Mesothelial cell of epicardium (in vitro differentiated cells): ENCODE measurements around the gene BUD31. TPM values are rescaled to one million over a fixed set of nuclear protein-coding genes. Genes with fewer than 3 reads are reported as not detected.
A peak's percentile ranks its signal among the peaks of the same experiment; 100 is the strongest.

Experiments used
- DNase-seq, 2 experiments: peaks; one replicate each; pipeline ENCODE4 v3.0.0; 2021; ENCODE audit warnings: low spot score in 2 of 2; ENCODE audit not compliant: unreplicated experiment in 2 of 2
- H3K27ac Mint-ChIP-seq: 2 replicates; pipeline ENCODE4 v1.8.0; 2021; ENCODE audit warnings: mixed read lengths
- H3K27me3 Mint-ChIP-seq: 2 replicates; pipeline ENCODE4 v1.8.0; 2021; ENCODE audit warnings: low read depth, mixed read lengths
- H3K36me3 Mint-ChIP-seq: 2 replicates; pipeline ENCODE4 v1.8.0; 2021; ENCODE audit warnings: mixed read lengths
- H3K4me1 Mint-ChIP-seq: 2 replicates; pipeline ENCODE4 v1.8.0; 2021; ENCODE audit warnings: mixed read lengths
- H3K4me3 Mint-ChIP-seq: 2 replicates; pipeline ENCODE4 v1.8.0; 2021; ENCODE audit warnings: mild to moderate bottlenecking, moderate library complexity, mixed read lengths
- H3K9me3 Mint-ChIP-seq: 2 replicates; pipeline ENCODE4 v1.8.0; 2021; ENCODE audit warnings: mixed read lengths
- total RNA-seq: library from RNA; stranded (reverse); gene quantifications from 3 replicates; pipeline ENCODE4 v1.2.1, GENCODE V29; 2021
- TF ChIP-seq, protein P1 (sequence below): fragments of 200-600 bp; sonication (generic); IDR thresholded peaks from one replicate; pipeline ENCODE4 v1.5.0; 2021; ENCODE audit warnings: antibody characterized with exemption; ENCODE audit not compliant: unreplicated experiment

BUD31 gene
- total RNA-seq, 1 donor from 2014 or later = 63.1 TPM

DNA sequence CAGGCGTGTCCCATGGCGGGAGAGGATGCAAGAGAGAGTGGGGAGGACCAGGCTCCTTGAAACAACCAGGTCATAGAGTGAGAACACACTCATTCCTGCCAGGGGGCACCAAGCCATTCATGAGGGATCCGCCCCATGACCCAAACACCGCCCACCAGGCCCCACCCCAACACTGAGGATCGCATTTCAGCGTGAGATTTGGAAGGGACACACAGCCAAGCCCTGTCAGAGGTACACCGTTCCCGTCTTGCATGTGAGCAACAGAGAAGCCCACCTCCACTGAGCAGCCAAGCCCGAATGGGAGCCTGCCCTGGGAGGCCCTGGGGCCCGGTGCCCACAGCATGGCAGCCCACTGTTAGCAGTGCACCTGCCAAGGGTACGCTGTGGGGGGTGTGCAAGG, 42.1 kb upstream of the BUD31 start:
- peaks cover 20% of the 10 kb centered on the region for H3K4me1 Mint-ChIP-seq
- no peak for DNase-seq
- H3K36me3 Mint-ChIP-seq = peaks cover 10% of the 10 kb centered on the region
- H3K9me3 Mint-ChIP-seq = no peaks in the 10 kb centered on the region
- H3K27ac Mint-ChIP-seq = peak overlapping the region; percentile 77
- no peaks in the 10 kb centered on the region for H3K27me3 Mint-ChIP-seq
- no peak overlapping the region for H3K4me3 Mint-ChIP-seq
- TF ChIP-seq, protein P1, sequence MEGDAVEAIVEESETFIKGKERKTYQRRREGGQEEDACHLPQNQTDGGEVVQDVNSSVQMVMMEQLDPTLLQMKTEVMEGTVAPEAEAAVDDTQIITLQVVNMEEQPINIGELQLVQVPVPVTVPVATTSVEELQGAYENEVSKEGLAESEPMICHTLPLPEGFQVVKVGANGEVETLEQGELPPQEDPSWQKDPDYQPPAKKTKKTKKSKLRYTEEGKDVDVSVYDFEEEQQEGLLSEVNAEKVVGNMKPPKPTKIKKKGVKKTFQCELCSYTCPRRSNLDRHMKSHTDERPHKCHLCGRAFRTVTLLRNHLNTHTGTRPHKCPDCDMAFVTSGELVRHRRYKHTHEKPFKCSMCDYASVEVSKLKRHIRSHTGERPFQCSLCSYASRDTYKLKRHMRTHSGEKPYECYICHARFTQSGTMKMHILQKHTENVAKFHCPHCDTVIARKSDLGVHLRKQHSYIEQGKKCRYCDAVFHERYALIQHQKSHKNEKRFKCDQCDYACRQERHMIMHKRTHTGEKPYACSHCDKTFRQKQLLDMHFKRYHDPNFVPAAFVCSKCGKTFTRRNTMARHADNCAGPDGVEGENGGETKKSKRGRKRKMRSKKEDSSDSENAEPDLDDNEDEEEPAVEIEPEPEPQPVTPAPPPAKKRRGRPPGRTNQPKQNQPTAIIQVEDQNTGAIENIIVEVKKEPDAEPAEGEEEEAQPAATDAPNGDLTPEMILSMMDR = no peak

DNA sequence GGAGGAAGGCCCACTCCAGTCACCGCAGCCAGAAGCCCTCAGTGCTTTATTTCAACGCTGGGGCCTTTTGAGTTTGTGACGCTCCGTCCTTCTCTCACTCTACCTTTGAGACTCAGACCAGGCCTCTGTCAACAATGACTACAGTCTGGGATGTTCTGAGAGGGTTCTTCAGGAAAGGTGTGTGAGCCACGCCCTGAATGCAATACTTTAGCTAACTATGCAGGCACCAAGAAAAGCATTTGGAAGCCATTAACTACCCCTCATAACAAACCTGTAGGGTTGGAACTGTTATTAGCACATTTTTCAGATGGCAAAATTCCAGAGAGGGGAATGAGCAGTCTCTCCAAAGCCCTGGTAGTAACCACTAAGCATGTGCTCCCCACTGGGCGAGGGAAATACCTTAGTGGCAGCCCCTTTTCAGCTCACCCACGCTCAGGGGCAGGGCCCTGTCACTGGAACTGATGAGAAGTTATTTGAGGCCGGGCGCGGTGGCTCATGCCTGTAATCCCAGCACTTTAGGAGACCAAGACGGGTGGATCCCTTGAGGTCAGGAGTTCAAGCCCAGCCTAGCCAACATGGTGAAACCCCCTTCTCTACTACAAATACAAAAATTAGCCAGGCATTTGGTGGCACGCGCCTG, 39.9 kb upstream of the BUD31 start:
- DNase-seq = no peak
- Mint-ChIP-seq H3K27me3 (no peaks in the 10 kb centered on the region), H3K9me3 (no peaks in the 10 kb centered on the region), H3K4me1 (peaks cover 30% of the 10 kb centered on the region), H3K27ac (peak overlapping the region; percentile 83), H3K4me3 (no peak overlapping the region), H3K36me3 (peaks cover 2% of the 10 kb centered on the region)
- TF ChIP-seq, protein P1 = no peak

DNA sequence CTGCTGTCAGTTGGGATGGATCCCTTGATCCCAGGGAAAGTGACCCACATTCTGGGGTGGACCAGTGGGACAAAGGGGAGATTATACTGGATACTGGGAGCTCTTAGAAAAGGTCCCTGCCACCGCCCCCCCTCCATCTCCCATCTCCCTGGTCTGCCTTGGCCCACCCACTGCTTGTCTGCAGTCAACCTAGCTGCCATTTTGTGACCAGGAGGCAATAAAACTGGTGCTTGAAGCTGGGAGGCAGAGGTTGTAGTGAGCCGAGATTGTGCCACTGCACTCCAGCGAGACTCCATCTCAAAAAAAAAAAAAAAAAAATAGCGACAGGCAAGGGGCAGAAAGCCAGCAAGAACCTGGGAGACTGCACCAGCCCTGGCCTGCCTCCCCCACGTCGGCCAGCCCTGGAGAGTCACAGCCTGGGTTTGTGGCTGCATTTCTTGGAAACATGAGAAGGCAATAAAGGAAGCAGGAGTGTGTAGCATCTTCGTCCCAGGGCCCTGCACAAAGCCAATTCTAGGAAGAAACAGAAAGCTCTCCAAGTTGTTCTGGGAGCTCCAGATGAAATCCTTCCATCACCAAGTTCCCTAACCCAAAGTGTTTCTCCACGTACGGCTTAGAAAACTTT, 38.9 kb upstream of the BUD31 start:
- H3K27ac Mint-ChIP-seq = peak overlapping the region; percentile 39
- no peak overlapping the region for H3K4me3 Mint-ChIP-seq
- no peak for DNase-seq
- TF ChIP-seq, protein P1 = no peak
- no peaks in the 10 kb centered on the region for H3K9me3 Mint-ChIP-seq
- no peaks in the 10 kb centered on the region for H3K36me3 Mint-ChIP-seq
- peaks cover 30% of the 10 kb centered on the region for H3K4me1 Mint-ChIP-seq
- H3K27me3 Mint-ChIP-seq = no peaks in the 10 kb centered on the region

DNA sequence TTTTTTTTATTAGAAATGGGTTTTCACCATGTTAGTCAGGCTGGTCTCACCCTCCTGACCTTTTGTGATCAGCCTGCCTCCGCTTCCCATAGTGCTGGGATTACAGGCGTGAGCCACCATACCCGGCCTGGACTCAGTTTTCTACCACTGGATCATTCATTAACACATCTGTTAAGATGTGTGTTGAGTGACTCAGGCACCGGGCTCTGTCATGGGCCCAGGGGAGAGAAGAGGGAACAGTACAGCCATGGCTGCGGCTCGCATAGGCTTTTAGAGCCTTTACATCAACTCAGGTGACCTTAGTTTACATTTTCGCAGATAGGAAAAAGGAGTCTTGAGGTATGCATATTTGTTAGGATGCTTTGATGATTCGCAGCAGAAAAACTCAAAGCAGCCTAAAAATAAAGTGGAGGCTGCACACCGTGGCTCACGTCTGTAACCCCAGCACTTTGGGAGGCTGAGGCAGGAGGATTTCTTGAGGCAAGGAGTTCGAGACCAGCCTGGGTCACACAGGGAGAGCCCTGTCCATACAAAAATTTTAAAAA, 37.3 kb upstream of the BUD31 start:
- no peak for DNase-seq
- Mint-ChIP-seq H3K9me3 (no peaks in the 10 kb centered on the region), H3K36me3 (no peaks in the 10 kb centered on the region), H3K4me3 (no peak overlapping the region), H3K27ac (no peak overlapping the region), H3K27me3 (no peaks in the 10 kb centered on the region), H3K4me1 (peaks cover 24% of the 10 kb centered on the region)
- TF ChIP-seq, protein P1 = no peak

DNA sequence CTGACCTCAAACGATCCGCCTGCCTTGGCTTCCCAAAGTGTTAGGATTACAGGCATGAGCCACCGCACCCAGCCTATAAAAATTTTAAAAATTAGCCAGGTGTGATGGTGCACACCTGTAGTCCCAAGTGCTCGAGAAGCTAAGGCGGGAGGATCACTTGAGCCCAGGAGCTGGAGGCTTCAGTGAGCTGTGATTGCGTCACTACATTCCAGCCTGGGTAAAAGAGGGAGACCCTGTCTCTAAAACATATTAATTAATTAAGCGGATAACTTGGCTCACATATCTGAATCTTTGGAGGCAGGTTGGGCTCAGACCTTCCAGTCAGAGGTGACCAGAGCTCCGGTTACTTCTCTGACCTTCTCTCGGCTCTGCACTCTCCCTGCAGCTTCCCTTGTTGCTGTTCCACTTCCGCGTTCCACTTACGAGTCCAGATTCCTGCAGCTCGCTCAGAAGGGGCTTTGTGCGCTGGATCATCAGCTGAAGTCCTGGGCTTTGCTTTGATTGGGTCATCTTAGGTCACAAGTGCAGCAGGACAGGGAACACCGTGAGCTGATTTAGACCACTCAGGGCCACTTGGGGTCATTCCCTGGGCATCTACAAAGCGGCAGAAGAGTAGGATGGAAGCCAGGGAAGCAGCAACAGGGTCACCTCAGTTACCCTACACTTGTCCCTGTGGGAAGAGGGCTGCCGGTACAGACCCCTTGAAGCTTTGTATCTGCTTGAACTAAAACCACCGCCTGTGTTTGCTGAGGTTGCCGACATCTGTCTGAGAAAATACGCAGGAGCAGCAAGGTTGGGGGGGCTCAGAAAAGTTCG, 36.3 kb upstream of the BUD31 start:
- Mint-ChIP-seq H3K9me3 (no peaks in the 10 kb centered on the region), H3K27ac (peak overlapping the region; percentile 93), H3K36me3 (no peaks in the 10 kb centered on the region), H3K27me3 (no peaks in the 10 kb centered on the region), H3K4me3 (peak overlapping the region; percentile 68), H3K4me1 (peaks cover 19% of the 10 kb centered on the region)
- TF ChIP-seq, protein P1 = no peak
- DNase-seq = no peak
